HG03280 (cell line): ENCODE data around the gene DPH7.
"Not testable (repeated sequence)": the region's sequence is repeated elsewhere in the genome, so short reads cannot be mapped to it uniquely, and the experiment has no call there.

Experiments used
- ATAC-seq: cut with Tn5 transposase; IDR thresholded peaks from one replicate; pipeline ENCODE4 v1.9.1; 2021; ENCODE audit warnings: mild to moderate bottlenecking, moderate library complexity; ENCODE audit not compliant: unreplicated experiment

DPH7 gene

GRCh38 chr9:137606734-137607138, 28.0 kb upstream of the DPH7 start:
- no peak for ATAC-seq

GRCh38 chr9:137606005-137606621, 27.4 kb upstream of the DPH7 start:
- ATAC-seq: peak; percentile 6

GRCh38 chr9:137605121-137606004, 26.6 kb upstream of the DPH7 start, which contains the start of gene ARRDC1:
ARRDC1 (plus strand) TSS chr9:137605686; CDS start chr9:137605718, 32 bp downstream.
- peak; percentile 77 for ATAC-seq

- ATAC-seq: no peak
Observed at GRCh38 chr9:137604345-137605086, 25.8 kb upstream of the DPH7 start.

GRCh38 chr9:137603879-137604278, 25.2 kb upstream of the DPH7 start:
- no peak for ATAC-seq

- ATAC-seq: no peak
Observed at GRCh38 chr9:137602661-137603060, 23.9 kb upstream of the DPH7 start.

- no peak for ATAC-seq
Observed at GRCh38 chr9:137598943-137599342, 20.2 kb upstream of the DPH7 start.

GRCh38 chr9:137596577-137596976, 17.9 kb upstream of the DPH7 start:
- ATAC-seq: not testable (repeated sequence)

- no peak for ATAC-seq
Observed at GRCh38 chr9:137593176-137593575, 14.5 kb upstream of the DPH7 start.

- ATAC-seq: no peak
Observed at GRCh38 chr9:137592767-137593166, 14.0 kb upstream of the DPH7 start.

GRCh38 chr9:137590469-137591383, 12.0 kb upstream of the DPH7 start, which contains the start of gene ZMYND19:
ZMYND19 (minus strand) TSS chr9:137590512; CDS start chr9:137590263, 249 bp downstream.
- ATAC-seq: peak; percentile 93

GRCh38 chr9:137590123-137590468, 11.4 kb upstream of the DPH7 start:
- no peak for ATAC-seq

- peak; percentile 29 for ATAC-seq
Observed at GRCh38 chr9:137589441-137590122, 10.9 kb upstream of the DPH7 start.

- ATAC-seq: no peak
Observed at GRCh38 chr9:137588891-137589290, 10.2 kb upstream of the DPH7 start.

- ATAC-seq: no peak
Observed at GRCh38 chr9:137588311-137588710, 9.6 kb upstream of the DPH7 start.

- no peak for ATAC-seq
Observed at GRCh38 chr9:137586854-137587253, 8.1 kb upstream of the DPH7 start.

- no peak for ATAC-seq
Observed at GRCh38 chr9:137583957-137584356, 5.2 kb upstream of the DPH7 start.

GRCh38 chr9:137583347-137583746, 4.6 kb upstream of the DPH7 start:
- ATAC-seq: no peak

GRCh38 chr9:137582286-137582860, 3.6 kb upstream of the DPH7 start:
- ATAC-seq: no peak
